Upper lobe of left lung (tissue), 6 donors: Measurements from ENCODE around the gene SKA3. TPM values are rescaled to one million over a fixed set of nuclear protein-coding genes. Genes with fewer than 3 reads are reported as not detected.
A peak's percentile ranks its signal among the peaks of the same experiment; 100 is the strongest.

Source experiments
- ATAC-seq, 2 donors: fragments of 200-7000 bp; cut with Tn5 transposase; one replicate each; pipeline ENCODE4 v1.9.1; 2022; ENCODE audit warnings: mild to moderate bottlenecking in 2 of 2, moderate library complexity in 2 of 2; ENCODE audit not compliant: low FRiP score in 2 of 2
- DNase-seq, 2 donors: peaks; one replicate each; pipeline ENCODE4 v3.0.0-alpha.2; 2019 to 2020
- H3K27ac ChIP-seq, 4 donors: fragments of 200-600 bp; sonication (generic); one replicate each; pipeline ENCODE4 v1.5.1; 2016 to 2019
- H3K27me3 ChIP-seq, 4 donors: fragments of 200-600 bp; sonication (generic); one replicate each; pipeline ENCODE4 v1.5.1; 2017 to 2019
- H3K36me3 ChIP-seq, 4 donors: fragments of 200-600 bp; sonication (generic); one replicate each; pipeline ENCODE4 v1.5.1; 2016 to 2019
- H3K4me1 ChIP-seq, 4 donors: fragments of 200-600 bp; sonication (generic); one replicate each; pipeline ENCODE4 v1.5.1; 2018 to 2019
- H3K4me3 ChIP-seq, 4 donors: fragments of 200-600 bp; sonication (generic); one replicate each; pipeline ENCODE4 v1.5.1; 2017 to 2019; ENCODE audit warnings: mild to moderate bottlenecking in 2 of 4, moderate library complexity in 1 of 4
- H3K9me3 ChIP-seq, 4 donors: fragments of 200-600 bp; sonication (generic); one replicate each; pipeline ENCODE4 v1.5.1; 2018 to 2019
- EP300 ChIP-seq, 4 donors: sonication (generic); formaldehyde crosslinking; IDR thresholded peaks; one replicate each; pipeline ENCODE4 v1.5.1; 2017; ENCODE audit warnings: antibody characterized with exemption in 4 of 4, control low read depth in 2 of 4
- POLR2A ChIP-seq, 4 donors: fragments of 450-650 bp; IDR thresholded peaks; one replicate each; pipeline ENCODE4 v1.5.1; 2016 to 2017; ENCODE audit warnings: antibody characterized with exemption in 4 of 4, mild to moderate bottlenecking in 2 of 4
- POLR2AphosphoS5 ChIP-seq, 2 donors: sonication (generic); formaldehyde crosslinking; IDR thresholded peaks; one replicate each; pipeline ENCODE4 v1.5.1; 2017; ENCODE audit warnings: antibody characterized with exemption in 2 of 2
- WGBS, 2 donors: methylation state at CpG; one replicate each; pipeline ENCODE4 v1.1.5; 2017 to 2018; 5-methylcytosine and 5-hydroxymethylcytosine counted together
- total RNA-seq, 6 donors: library from RNA; depleted of rRNA in 4 of 6; stranded (reverse); fragments of >200 nt in 4 of 6; gene quantifications; one replicate each; pipeline versions ENCODE4 v1.1.0 to v1.2.1, GENCODE V29; 2016 to 2021
- TF ChIP-seq, protein P1 (sequence below), 6 experiments: fragments of 450-650 bp in 4 of 6; fragments of 200-600 bp in 2 of 6; sonication (generic) in 2 of 6; IDR thresholded peaks; one replicate each; pipeline ENCODE4 v1.5.1; 2016 to 2019; ENCODE audit warnings: antibody characterized with exemption in 6 of 6
- donor health status: DM: no; HTN: no; CAD: no; lungs with moderate emphysema.
- donor health status: DM: no; HTN: yes; CAD: no; lungs with severe emphysema.

SKA3 gene
- total RNA-seq, 6 donors from 2014 or later: 1.0 to 3.0 (median 1.4) TPM; not detected in 1

DNA sequence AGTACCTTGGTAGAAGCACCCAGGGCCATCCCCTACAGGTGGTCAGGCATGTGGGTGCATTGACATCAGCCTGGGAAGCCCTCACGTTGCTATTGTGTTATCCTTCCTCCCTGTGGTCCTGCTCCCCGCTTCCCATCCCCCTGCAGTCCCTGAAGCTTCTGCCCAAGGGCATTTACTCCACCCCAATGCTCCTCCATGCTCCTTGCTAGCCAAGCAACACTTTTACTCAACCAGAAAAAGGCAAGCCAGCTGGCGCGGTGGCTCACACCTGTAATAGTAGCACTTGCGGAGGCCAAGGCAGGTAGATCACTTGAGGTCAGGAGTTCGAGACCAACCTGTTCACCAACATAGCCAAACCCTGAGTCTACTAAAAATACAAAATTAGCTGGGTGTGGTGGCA lies 60.2 kb downstream of the SKA3 start:
- Histone ChIP-seq H3K9me3 (no peaks in the 10 kb centered on the region), H3K36me3 (no peaks in the 10 kb centered on the region), H3K4me1 (no peaks in the 10 kb centered on the region), H3K27me3 (no peaks in the 10 kb centered on the region), H3K4me3 (no peak overlapping the region), H3K27ac (no peak overlapping the region)
- TF ChIP-seq POLR2A (IDR thresholded peaks at IDR 0.05): no peak
- TF ChIP-seq POLR2AphosphoS5 (IDR thresholded peaks at IDR 0.05): no peak
- TF ChIP-seq, protein P1, sequence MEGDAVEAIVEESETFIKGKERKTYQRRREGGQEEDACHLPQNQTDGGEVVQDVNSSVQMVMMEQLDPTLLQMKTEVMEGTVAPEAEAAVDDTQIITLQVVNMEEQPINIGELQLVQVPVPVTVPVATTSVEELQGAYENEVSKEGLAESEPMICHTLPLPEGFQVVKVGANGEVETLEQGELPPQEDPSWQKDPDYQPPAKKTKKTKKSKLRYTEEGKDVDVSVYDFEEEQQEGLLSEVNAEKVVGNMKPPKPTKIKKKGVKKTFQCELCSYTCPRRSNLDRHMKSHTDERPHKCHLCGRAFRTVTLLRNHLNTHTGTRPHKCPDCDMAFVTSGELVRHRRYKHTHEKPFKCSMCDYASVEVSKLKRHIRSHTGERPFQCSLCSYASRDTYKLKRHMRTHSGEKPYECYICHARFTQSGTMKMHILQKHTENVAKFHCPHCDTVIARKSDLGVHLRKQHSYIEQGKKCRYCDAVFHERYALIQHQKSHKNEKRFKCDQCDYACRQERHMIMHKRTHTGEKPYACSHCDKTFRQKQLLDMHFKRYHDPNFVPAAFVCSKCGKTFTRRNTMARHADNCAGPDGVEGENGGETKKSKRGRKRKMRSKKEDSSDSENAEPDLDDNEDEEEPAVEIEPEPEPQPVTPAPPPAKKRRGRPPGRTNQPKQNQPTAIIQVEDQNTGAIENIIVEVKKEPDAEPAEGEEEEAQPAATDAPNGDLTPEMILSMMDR (IDR thresholded peaks at IDR 0.05): no peak
- TF ChIP-seq EP300 (IDR thresholded peaks at IDR 0.05): no peak
- 85 to 93% methylated on average over 6 of the region's 6 CpGs for WGBS, 2 donors
- DNase-seq (no peak), ATAC-seq (no peak)

GRCh38 chr13:21115231-21115630 lies 61.1 kb downstream of the SKA3 start:
- peaks cover 0 to 4% (median 0%) of the 10 kb centered on the region in 4 donors for H3K4me1 ChIP-seq
- TF ChIP-seq, protein P1 (IDR thresholded peaks at IDR 0.05): no peak
- TF ChIP-seq POLR2A (IDR thresholded peaks at IDR 0.05): no peak
- no peak for TF ChIP-seq POLR2AphosphoS5 (IDR thresholded peaks at IDR 0.05)
- no peak for TF ChIP-seq EP300 (IDR thresholded peaks at IDR 0.05)
- no peak overlapping the region for H3K27ac ChIP-seq
- no peaks in the 10 kb centered on the region for H3K27me3 ChIP-seq
- DNase-seq (no peak), ATAC-seq (no peak)
- 52 to 68% methylated on average over 3 of the region's 3 CpGs for WGBS, 2 donors
- no peak overlapping the region for H3K4me3 ChIP-seq
- no peaks in the 10 kb centered on the region for H3K36me3 ChIP-seq
- H3K9me3 ChIP-seq: no peaks in the 10 kb centered on the region

DNA sequence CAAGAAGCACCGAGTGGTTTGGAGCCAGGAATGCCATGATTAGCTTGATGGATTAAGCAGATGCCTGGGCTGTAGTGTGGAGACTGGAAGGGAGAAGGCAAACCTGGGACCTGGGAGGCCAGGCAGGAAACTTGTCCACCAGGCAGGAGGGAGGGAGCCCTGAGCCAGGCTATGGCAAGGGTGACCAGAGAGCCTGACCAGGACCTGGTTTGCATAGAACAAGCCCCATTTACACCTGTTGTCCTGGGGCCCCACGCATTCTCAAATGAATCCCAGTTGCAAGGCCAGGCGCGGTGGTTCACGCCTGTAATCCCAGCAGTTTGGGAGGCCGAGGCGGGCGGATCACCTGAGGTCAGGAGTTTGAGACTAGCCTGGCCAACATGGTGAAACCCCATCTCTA lies 64.8 kb downstream of the SKA3 start:
- Histone ChIP-seq H3K27me3 (no peaks in the 10 kb centered on the region), H3K36me3 (no peaks in the 10 kb centered on the region), H3K4me1 (peaks cover 0 to 4% (median 0%) of the 10 kb centered on the region in 4 donors), H3K9me3 (no peaks in the 10 kb centered on the region), H3K27ac (no peak overlapping the region), H3K4me3 (no peak overlapping the region)
- TF ChIP-seq POLR2AphosphoS5 (IDR thresholded peaks at IDR 0.05) (no peak), POLR2A (IDR thresholded peaks at IDR 0.05) (no peak), EP300 (IDR thresholded peaks at IDR 0.05) (no peak)
- TF ChIP-seq, protein P1 (IDR thresholded peaks at IDR 0.05): no peak
- DNase-seq: no peak
- ATAC-seq: no peak
- 71 to 85% methylated on average over 1 to 8 of the region's 8 CpGs for WGBS, 2 donors

DNA sequence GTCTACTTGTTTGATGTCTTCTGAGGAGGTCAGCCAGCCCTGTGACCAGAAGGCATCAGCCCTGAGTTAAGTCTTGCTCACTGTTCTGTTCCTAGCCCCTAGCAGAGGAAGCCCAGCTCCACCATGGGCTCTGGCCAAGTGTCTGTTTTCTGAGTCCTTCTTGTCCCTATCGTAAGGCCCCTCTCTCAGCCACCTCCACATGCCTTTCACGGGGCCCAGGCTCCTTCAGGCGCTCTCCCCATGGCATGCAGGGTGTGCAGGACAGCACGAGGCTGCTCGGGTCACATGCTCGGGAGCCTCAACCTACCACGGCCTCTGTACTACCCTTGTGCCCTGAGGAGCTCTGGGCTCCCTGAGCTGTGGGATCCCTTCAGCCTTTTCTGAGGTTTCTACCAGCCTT lies 67.2 kb downstream of the SKA3 start:
- H3K36me3 ChIP-seq: no peaks in the 10 kb centered on the region
- TF ChIP-seq EP300 (IDR thresholded peaks at IDR 0.05): no peak
- TF ChIP-seq, protein P1 (IDR thresholded peaks at IDR 0.05): no peak
- no peak for TF ChIP-seq POLR2A (IDR thresholded peaks at IDR 0.05)
- no peak for TF ChIP-seq POLR2AphosphoS5 (IDR thresholded peaks at IDR 0.05)
- H3K4me1 ChIP-seq: peaks cover 0 to 4% (median 0%) of the 10 kb centered on the region in 4 donors
- H3K27me3 ChIP-seq: no peaks in the 10 kb centered on the region
- H3K9me3 ChIP-seq: no peaks in the 10 kb centered on the region
- no peak overlapping the region for H3K4me3 ChIP-seq
- DNase-seq (peak in 1 of 2 donors; percentile 42), ATAC-seq (no peak)
- 84% methylated on average over 7 of the region's 7 CpGs for WGBS, 2 donors
- no peak overlapping the region for H3K27ac ChIP-seq

DNA sequence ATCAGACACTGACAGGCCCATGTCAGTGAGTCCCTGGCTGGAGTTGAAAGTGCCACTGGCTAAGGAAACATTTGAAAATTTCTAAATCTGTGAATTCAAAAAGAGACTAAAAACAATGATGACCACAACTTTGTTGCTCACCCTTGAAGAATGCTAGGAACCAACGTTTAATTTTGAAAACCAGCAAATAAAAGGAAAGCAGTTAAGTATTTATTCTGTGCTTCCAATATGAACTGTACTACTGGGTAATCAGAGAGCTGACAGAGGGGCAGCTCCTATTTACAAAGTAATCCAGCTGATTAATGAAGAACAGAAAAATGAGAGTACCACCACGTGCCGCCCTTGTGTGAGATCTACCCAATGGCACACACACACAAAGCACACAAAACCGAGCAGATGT lies 70.3 kb downstream of the SKA3 start:
- H3K27me3 ChIP-seq: no peaks in the 10 kb centered on the region
- no peak for DNase-seq
- WGBS, 2 donors: 59 to 63% methylated on average over 4 of the region's 4 CpGs

More for the DNA sequence above, 70.3 kb downstream of the SKA3 start:
- Histone ChIP-seq H3K9me3 (no peaks in the 10 kb centered on the region), H3K4me3 (no peak overlapping the region), H3K4me1 (peaks cover 0 to 4% (median 0%) of the 10 kb centered on the region in 4 donors), H3K27ac (no peak overlapping the region), H3K36me3 (no peaks in the 10 kb centered on the region)
- no peak for ATAC-seq
- TF ChIP-seq EP300 (IDR thresholded peaks at IDR 0.05): no peak
- no peak for TF ChIP-seq POLR2AphosphoS5 (IDR thresholded peaks at IDR 0.05)
- TF ChIP-seq POLR2A (IDR thresholded peaks at IDR 0.05): no peak
- TF ChIP-seq, protein P1 (IDR thresholded peaks at IDR 0.05): no peak
